B cell (primary cell): Measurements from ENCODE around the gene RIC1. TPM values are rescaled to one million over a fixed set of nuclear protein-coding genes. Genes with fewer than 3 reads are reported as not detected.

Source experiments
- ATAC-seq: fragments of 200-7000 bp; cut with Tn5 transposase; one replicate; pipeline ENCODE4 v1.10.0; 2021; ENCODE audit warnings: low read depth, mild to moderate bottlenecking, moderate number of reproducible peaks, moderate library complexity
- CTCF ChIA-PET: fragments of 350-600 bp; sonication (Branson Sonifier 250); formaldehyde crosslinking; loops from one replicate; lab custom pipeline; 2021; ENCODE audit warnings: antibody characterized with exemption, inconsistent platforms; lab: Charles Lee
- POLR2A ChIA-PET: fragments of 350-600 bp; sonication (Branson Sonifier 250); formaldehyde crosslinking; loops from one replicate; lab custom pipeline; 2021; ENCODE audit warnings: antibody characterized with exemption; lab: Charles Lee
- DNase-seq: peaks from one replicate; pipeline ENCODE4 v3.0.0; 2013
- H2AFZ ChIP-seq: 2 replicates; pipeline ENCODE4 v1.6.1; 2012; ENCODE audit warnings: mild to moderate bottlenecking, low read depth, low read length; ENCODE audit not compliant: insufficient read depth, poor library complexity, severe bottlenecking
- H3K27ac ChIP-seq, 2 donors: 1 replicate in 1 of 2; 2 replicates in 1 of 2; pipeline ENCODE4 v1.5.1; 2012 to 2013; ENCODE audit warnings: low read length in 2 of 2, mild to moderate bottlenecking in 2 of 2, moderate library complexity in 1 of 2
- H3K27me3 ChIP-seq, 4 experiments: fragments of 200-600 bp in 1 of 4; sonication (generic) in 1 of 4; replicated peaks in 1 of 4; 1 replicate in 2 of 4; 2 replicates in 2 of 4; pipeline versions ENCODE4 v1.6.1 to v1.7.0; 2013 to 2016; ENCODE audit warnings: low read length in 3 of 4, mild to moderate bottlenecking in 2 of 4, mixed read lengths in 1 of 4, moderate library complexity in 1 of 4; ENCODE audit not compliant: insufficient read depth in 4 of 4, control insufficient read depth in 3 of 4; ENCODE audit errors: control extremely low read depth in 1 of 4
- H3K36me3 ChIP-seq, 2 experiments: replicated peaks in 1 of 2; 1 replicate in 1 of 2; 2 replicates in 1 of 2; pipeline versions ENCODE4 v1.6.1 to v1.7.1; 2013; ENCODE audit warnings: low read length in 1 of 2; ENCODE audit not compliant: insufficient read depth in 2 of 2, control insufficient read depth in 1 of 2; ENCODE audit errors: control extremely low read depth in 1 of 2, extremely low read depth in 1 of 2
- H3K4me1 ChIP-seq, 2 donors: fragments of 200-600 bp in 1 of 2; sonication (generic) in 1 of 2; 1 replicate in 1 of 2; 2 replicates in 1 of 2; pipeline versions ENCODE4 v1.5.1 to v1.6.1; 2013 to 2017; ENCODE audit warnings: low read length in 2 of 2; ENCODE audit not compliant: control insufficient read depth in 2 of 2, insufficient read depth in 2 of 2
- H3K4me2 ChIP-seq: replicated peaks from 2 replicates; pipeline ENCODE3; 2012; ENCODE audit warnings: mild to moderate bottlenecking, low read depth, low read length; ENCODE audit not compliant: poor library complexity, severe bottlenecking
- H3K4me3 ChIP-seq, 5 experiments: fragments of 200-600 bp in 1 of 5; sonication (generic) in 1 of 5; 1 replicate in 3 of 5; 2 replicates in 2 of 5; pipeline versions ENCODE4 v1.5.1 to v1.7.0; 2011 to 2016; ENCODE audit warnings: low read length in 4 of 5, mild to moderate bottlenecking in 4 of 5, low read depth in 2 of 5, control low read depth in 1 of 5, moderate library complexity in 1 of 5; ENCODE audit not compliant: insufficient read depth in 1 of 5; ENCODE audit errors: control extremely low read depth in 1 of 5, extremely low read depth in 1 of 5
- H3K79me2 ChIP-seq: fragments of 200-600 bp; sonication (generic); one replicate; pipeline ENCODE4 v1.6.0; 2016; ENCODE audit warnings: low read length; ENCODE audit not compliant: control insufficient read depth, insufficient read depth
- H3K9ac ChIP-seq: fragments of 200-600 bp; sonication (generic); 2 replicates; pipeline ENCODE4 v1.6.1; 2017; ENCODE audit warnings: mild to moderate bottlenecking, low read length, moderate library complexity
- H3K9me3 ChIP-seq, 3 donors: one replicate each; pipeline versions ENCODE4 v1.6.1 to v1.7.1; 2013; ENCODE audit warnings: low read length in 2 of 3; ENCODE audit not compliant: control insufficient read depth in 2 of 3, insufficient read depth in 1 of 3; ENCODE audit errors: control extremely low read depth in 1 of 3
- H4K20me1 ChIP-seq: 2 replicates; pipeline ENCODE4 v1.6.0; 2012; ENCODE audit warnings: mild to moderate bottlenecking, low read length; ENCODE audit not compliant: insufficient read depth, control insufficient read depth, poor library complexity, severe bottlenecking
- H3K27ac Mint-ChIP-seq: one replicate; pipeline ENCODE4 v1.8.0; 2021; ENCODE audit warnings: mixed read lengths
- H3K27me3 Mint-ChIP-seq: one replicate; pipeline ENCODE4 v1.8.0; 2021; ENCODE audit warnings: mixed read lengths
- H3K4me1 Mint-ChIP-seq: one replicate; pipeline ENCODE4 v1.8.0; 2021; ENCODE audit warnings: mixed read lengths
- H3K4me3 Mint-ChIP-seq: one replicate; pipeline ENCODE4 v1.8.0; 2021; ENCODE audit warnings: mixed read lengths
- H3K9me3 Mint-ChIP-seq: one replicate; pipeline ENCODE4 v1.8.0; 2022; ENCODE audit warnings: mixed read lengths; ENCODE audit not compliant: insufficient read depth
- EZH2 ChIP-seq: IDR thresholded peaks from 2 replicates; pipeline ENCODE4 v1.6.1; 2012; ENCODE audit warnings: borderline replicate concordance, low read depth, mild to moderate bottlenecking, moderate library complexity, low read length; ENCODE audit not compliant: insufficient read depth, poor library complexity, severe bottlenecking
- WGBS: methylation state at CpG from one replicate; pipeline ENCODE4 v1.1.5; 2013; ENCODE audit warnings: missing lambda C conversion rate; ENCODE audit not compliant: insufficient coverage; 5-methylcytosine and 5-hydroxymethylcytosine counted together
- intact Hi-C: fragments of 100-400 bp; cut with micrococcal nuclease; formaldehyde crosslinking; loops from one replicate; pipeline ENCODE4 v1.10.0; 2022
- polyA plus RNA-seq: library from polyadenylated mRNA; depleted of rRNA; stranded (reverse); fragments of >200 nt; gene quantifications from 2 replicates; pipeline ENCODE4 v1.2.3, GENCODE V29; 2012
- total RNA-seq, 2 donors: library from RNA; stranded (reverse); fragments of 120-200 nt in 1 of 2; gene quantifications; 1 replicate in 1 of 2; 2 replicates in 1 of 2; pipeline versions ENCODE4 v1.2.3 to v1.2.4, GENCODE V29; 2013 to 2022
- TF ChIP-seq, protein P1 (sequence below): fragments of 200-600 bp; IDR thresholded peaks from one replicate; pipeline ENCODE4 v1.8.0; 2022; ENCODE audit warnings: antibody characterized with exemption, mild to moderate bottlenecking

Gene RIC1
- total and polyA plus RNA-seq, 2 donors (not counting 1 experiment from before 2014, with no cell fraction given), result 20.7 to 58.8 TPM

DNA sequence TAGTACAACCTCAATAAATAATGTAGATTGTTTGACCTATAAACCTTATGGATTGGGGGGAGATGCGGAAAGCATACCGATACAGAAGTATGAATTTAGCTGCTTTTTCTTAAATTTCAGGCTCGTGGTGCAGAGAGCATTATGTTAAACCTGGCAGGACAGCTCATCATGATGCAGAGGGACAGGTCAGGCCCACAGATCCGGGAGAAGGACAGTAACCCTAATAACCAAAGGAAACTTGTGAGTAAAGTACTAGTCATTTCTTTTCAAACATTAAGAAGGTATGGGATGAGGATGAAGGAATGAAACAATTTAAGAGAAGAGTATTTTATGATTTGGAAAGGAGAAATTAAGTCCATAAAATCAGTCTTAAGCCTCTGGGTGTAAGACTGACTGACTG lies 133.5 kb downstream of the RIC1 start:
- H3K36me3 ChIP-seq, result peaks cover 0 to 63% of the 10 kb centered on the region in 2 experiments
- H4K20me1 ChIP-seq, result no peaks in the 10 kb centered on the region
- Mint-ChIP-seq H3K4me1 (peaks cover 10% of the 10 kb centered on the region), H3K4me3 (no peak overlapping the region), H3K9me3 (no peaks in the 10 kb centered on the region), H3K27me3 (no peaks in the 10 kb centered on the region), H3K27ac (peak overlapping the region; percentile 44)
- no CpG with 5 or more reads among the region's 4 CpGs for WGBS
- H3K4me2 ChIP-seq, result no peak overlapping the region
- DNase-seq, result no peak
- no peak for TF ChIP-seq EZH2
- TF ChIP-seq, protein P1, sequence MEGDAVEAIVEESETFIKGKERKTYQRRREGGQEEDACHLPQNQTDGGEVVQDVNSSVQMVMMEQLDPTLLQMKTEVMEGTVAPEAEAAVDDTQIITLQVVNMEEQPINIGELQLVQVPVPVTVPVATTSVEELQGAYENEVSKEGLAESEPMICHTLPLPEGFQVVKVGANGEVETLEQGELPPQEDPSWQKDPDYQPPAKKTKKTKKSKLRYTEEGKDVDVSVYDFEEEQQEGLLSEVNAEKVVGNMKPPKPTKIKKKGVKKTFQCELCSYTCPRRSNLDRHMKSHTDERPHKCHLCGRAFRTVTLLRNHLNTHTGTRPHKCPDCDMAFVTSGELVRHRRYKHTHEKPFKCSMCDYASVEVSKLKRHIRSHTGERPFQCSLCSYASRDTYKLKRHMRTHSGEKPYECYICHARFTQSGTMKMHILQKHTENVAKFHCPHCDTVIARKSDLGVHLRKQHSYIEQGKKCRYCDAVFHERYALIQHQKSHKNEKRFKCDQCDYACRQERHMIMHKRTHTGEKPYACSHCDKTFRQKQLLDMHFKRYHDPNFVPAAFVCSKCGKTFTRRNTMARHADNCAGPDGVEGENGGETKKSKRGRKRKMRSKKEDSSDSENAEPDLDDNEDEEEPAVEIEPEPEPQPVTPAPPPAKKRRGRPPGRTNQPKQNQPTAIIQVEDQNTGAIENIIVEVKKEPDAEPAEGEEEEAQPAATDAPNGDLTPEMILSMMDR, result no peak
- no peak overlapping the region for H3K27ac ChIP-seq
- H3K79me2 ChIP-seq, result no peaks in the 10 kb centered on the region
- CTCF ChIA-PET, result no interaction called here
- H2AFZ ChIP-seq, result no peak overlapping the region
- H3K4me3 ChIP-seq, result no peak overlapping the region
- no peak overlapping the region for H3K9ac ChIP-seq
- no peak for ATAC-seq
- POLR2A ChIA-PET, result no interaction called here
- H3K27me3 ChIP-seq, result no peaks in the 10 kb centered on the region
- intact Hi-C loops, result loop anchor here (10.0 kb wide), 1 partner anchor 578 kb away; the partner anchor contains the start of gene INSL6
- H3K4me1 ChIP-seq, result peaks cover 0 to 4% of the 10 kb centered on the region in 2 donors
- no peaks in the 10 kb centered on the region for H3K9me3 ChIP-seq

DNA sequence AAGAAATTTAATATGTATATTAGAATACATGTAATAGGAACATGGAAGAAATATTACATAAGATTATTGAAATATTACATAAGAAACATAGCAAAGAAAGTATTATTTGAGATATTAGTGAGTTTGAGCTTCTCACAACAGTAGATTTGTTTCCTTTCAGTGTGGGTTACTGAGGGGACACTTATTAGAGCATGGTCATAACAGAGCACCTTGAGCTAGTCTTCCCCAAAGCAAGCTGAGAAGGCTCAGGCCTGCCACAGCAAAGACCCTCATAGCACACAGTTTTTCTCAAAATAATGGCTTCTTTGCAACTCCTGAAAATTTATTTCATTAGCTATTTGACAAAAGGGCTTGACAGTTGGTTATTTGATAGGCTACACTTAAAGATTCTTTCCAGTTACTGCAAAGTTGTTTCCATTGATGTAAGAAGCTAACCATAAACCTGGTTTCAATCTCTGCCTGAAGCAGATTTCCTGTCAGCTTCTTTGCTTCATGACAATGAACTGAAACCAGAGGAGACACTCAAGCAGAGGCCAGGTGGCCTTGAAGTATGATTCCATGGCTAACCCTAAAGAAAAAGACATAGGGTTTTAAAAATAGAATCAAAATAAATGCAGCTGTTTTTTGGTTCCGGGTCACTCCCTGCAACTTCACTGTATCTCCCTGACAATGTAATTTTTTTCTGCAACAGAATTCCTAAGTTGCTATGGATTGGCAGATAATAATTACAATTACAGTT lies 135.4 kb downstream of the RIC1 start:
- H3K9ac ChIP-seq, result no peak overlapping the region
- Mint-ChIP-seq H3K27ac (peak overlapping the region; percentile 50), H3K9me3 (no peaks in the 10 kb centered on the region), H3K27me3 (no peaks in the 10 kb centered on the region), H3K4me1 (peaks cover 5% of the 10 kb centered on the region), H3K4me3 (no peak overlapping the region)
- WGBS, result no CpG with 5 or more reads among the region's 1 CpG
- no peaks in the 10 kb centered on the region for H3K79me2 ChIP-seq
- no peaks in the 10 kb centered on the region for H3K27me3 ChIP-seq
- H2AFZ ChIP-seq, result no peak overlapping the region
- CTCF ChIA-PET, result interaction anchor here (0.9 to 1.2 kb wide), 4 partner anchors 12 to 578 kb away, joined by 3 read pairs; partner anchors contain the start of genes ERMP1 and INSL6
- no peak for TF ChIP-seq EZH2
- TF ChIP-seq, protein P1, result no peak
- POLR2A ChIA-PET, result no interaction called here
- no peak for ATAC-seq
- no peak for DNase-seq
- H3K27ac ChIP-seq, result peak overlapping the region in 1 of 2 donors; percentile 33
- intact Hi-C loops, result loop anchor here (10.0 kb wide), 1 partner anchor 579 kb away; the partner anchor contains the start of gene INSL6
- no peaks in the 10 kb centered on the region for H4K20me1 ChIP-seq
- H3K9me3 ChIP-seq, result no peaks in the 10 kb centered on the region
- H3K4me1 ChIP-seq, result peaks cover 0 to 4% of the 10 kb centered on the region in 2 donors
- no peak overlapping the region for H3K4me3 ChIP-seq
- peaks cover 0 to 68% of the 10 kb centered on the region in 2 experiments for H3K36me3 ChIP-seq
- H3K4me2 ChIP-seq, result no peak overlapping the region
